A549 (cell line): ENCODE data around the gene CD99L2.
A peak's percentile ranks its signal among the peaks of the same experiment; 100 is the strongest.

Experiments used
- CTCF ChIP-seq: fragments of >200 bp; sonication (Bioruptor Twin); formaldehyde crosslinking; IDR thresholded peaks from 3 replicates; pipeline ENCODE4 v1.5.1; 2016
- TP53 ChIP-seq: fragments of 250-450 bp; sonication (Bioruptor Pico); IDR thresholded peaks from 2 replicates; pipeline ENCODE4 v1.5.0; 2021; ENCODE audit warnings: mild to moderate bottlenecking, moderate library complexity
- TF ChIP-seq, protein P1 (sequence below): fragments of 200-600 bp; sonication (generic); IDR thresholded peaks from 2 replicates; pipeline ENCODE4 v1.6.1; 2016; ENCODE audit warnings: antibody characterized with exemption, mild to moderate bottlenecking, moderate library complexity

DNA sequence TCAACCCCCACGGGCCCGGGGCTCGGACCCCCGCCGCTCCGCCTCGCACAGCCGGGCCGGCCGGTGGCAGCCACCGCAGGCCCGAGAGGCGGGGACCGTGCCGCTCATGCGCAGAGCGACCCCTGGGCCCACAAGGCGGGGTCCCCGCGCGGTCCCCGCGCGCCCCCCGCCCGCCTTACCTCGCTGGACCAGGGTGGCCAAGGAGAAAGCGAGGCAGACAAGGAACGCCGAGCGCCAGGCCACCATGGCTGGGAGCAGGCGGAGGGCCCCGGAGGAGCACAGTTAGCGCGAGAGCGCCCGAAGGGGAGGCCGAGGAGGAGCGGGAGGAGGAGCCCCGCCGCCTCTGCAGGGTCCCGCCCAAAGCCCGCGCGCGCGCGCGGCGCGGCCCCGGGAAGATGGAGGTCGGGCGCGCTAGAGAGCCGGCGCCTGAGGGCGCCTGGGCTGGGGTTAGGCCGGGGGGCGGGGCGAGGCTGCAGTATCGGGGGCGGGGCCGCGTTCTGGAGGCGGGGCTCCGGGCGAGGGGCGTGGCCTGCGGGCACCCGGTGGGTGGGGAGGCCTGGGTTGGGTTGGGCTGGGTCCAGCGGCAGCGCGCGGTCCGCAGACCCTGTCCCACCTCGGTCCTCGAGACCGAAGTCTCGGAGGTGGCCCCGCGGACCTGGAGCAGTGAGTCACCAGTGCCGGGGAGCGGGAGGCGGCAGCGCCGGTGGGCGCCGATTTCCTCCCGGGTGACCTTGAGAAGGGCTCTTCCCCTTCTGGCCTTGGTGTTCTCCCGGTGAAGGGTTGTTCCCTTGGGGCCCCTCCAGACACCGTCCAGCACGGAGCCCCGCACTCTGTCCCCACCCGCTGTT lies at the start of gene CD99L2:
- TF ChIP-seq CTCF: no peak
- no peak for TF ChIP-seq TP53 (CRISPR knock-in tag)
- TF ChIP-seq, protein P1, sequence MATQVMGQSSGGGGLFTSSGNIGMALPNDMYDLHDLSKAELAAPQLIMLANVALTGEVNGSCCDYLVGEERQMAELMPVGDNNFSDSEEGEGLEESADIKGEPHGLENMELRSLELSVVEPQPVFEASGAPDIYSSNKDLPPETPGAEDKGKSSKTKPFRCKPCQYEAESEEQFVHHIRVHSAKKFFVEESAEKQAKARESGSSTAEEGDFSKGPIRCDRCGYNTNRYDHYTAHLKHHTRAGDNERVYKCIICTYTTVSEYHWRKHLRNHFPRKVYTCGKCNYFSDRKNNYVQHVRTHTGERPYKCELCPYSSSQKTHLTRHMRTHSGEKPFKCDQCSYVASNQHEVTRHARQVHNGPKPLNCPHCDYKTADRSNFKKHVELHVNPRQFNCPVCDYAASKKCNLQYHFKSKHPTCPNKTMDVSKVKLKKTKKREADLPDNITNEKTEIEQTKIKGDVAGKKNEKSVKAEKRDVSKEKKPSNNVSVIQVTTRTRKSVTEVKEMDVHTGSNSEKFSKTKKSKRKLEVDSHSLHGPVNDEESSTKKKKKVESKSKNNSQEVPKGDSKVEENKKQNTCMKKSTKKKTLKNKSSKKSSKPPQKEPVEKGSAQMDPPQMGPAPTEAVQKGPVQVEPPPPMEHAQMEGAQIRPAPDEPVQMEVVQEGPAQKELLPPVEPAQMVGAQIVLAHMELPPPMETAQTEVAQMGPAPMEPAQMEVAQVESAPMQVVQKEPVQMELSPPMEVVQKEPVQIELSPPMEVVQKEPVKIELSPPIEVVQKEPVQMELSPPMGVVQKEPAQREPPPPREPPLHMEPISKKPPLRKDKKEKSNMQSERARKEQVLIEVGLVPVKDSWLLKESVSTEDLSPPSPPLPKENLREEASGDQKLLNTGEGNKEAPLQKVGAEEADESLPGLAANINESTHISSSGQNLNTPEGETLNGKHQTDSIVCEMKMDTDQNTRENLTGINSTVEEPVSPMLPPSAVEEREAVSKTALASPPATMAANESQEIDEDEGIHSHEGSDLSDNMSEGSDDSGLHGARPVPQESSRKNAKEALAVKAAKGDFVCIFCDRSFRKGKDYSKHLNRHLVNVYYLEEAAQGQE: peak; percentile 64
